Renal cortex interstitium (tissue), 15 donors: Measurements from ENCODE around the gene SMAD3. TPM values are rescaled to one million over a fixed set of nuclear protein-coding genes. Genes with fewer than 3 reads are reported as not detected.
"Not testable (repeated sequence)": the region's sequence is repeated elsewhere in the genome, so short reads cannot be mapped to it uniquely, and the experiment has no call there.

Source experiments
- DNase-seq, 11 donors: peaks; one replicate each; pipeline ENCODE4 v3.0.0-alpha.2; 2013; ENCODE audit warnings: low read depth in 9 of 11, low spot score in 4 of 11; ENCODE audit errors: extremely low read depth in 1 of 11
- long read RNA-seq, 16 experiments: transcript quantifications; one replicate each; lab custom pipeline, GENCODE V29; 2026
- polyA plus RNA-seq, 3 donors: library from polyadenylated mRNA; unstranded; fragments of 120-200 nt; gene quantifications; one replicate each; pipeline ENCODE4 v1.2.1, GENCODE V29; 2013; ENCODE audit not compliant: insufficient read length in 3 of 3

Gene SMAD3
- 10 to 100 TPM; 48.3 to 73.3 (median 50.2) TPM for polyA plus RNA-seq
- long read RNA-seq, donor 1, full-length matches to known transcripts, result 2 of 17 reads
- long read RNA-seq, donor 1, partial matches to known transcripts, result 15 of 17 reads
- long read RNA-seq, donor 1, other reads (novel, unspliced or antisense), result 0 of 17 reads
- long read RNA-seq, donor 2, full-length matches to known transcripts, result 5 of 43 reads
- long read RNA-seq, donor 2, partial matches to known transcripts, result 38 of 43 reads
- long read RNA-seq, donor 2, other reads (novel, unspliced or antisense), result 0 of 43 reads
- long read RNA-seq, donor 3, full-length matches to known transcripts, result 7 of 62 reads
- long read RNA-seq, donor 3, partial matches to known transcripts, result 55 of 62 reads
- long read RNA-seq, donor 3, other reads (novel, unspliced or antisense), result 0 of 62 reads
- long read RNA-seq, donor 4, full-length matches to known transcripts, result 10 of 60 reads
- long read RNA-seq, donor 4, partial matches to known transcripts, result 50 of 60 reads
- long read RNA-seq, donor 4, other reads (novel, unspliced or antisense), result 0 of 60 reads
- long read RNA-seq, donor 5, result 0 reads
- long read RNA-seq, donor 6, full-length matches to known transcripts, result 8 of 17 reads
- long read RNA-seq, donor 6, partial matches to known transcripts, result 9 of 17 reads
- long read RNA-seq, donor 6, other reads (novel, unspliced or antisense), result 0 of 17 reads
- long read RNA-seq, donor 7, full-length matches to known transcripts, result 6 of 27 reads
- long read RNA-seq, donor 7, partial matches to known transcripts, result 21 of 27 reads
- long read RNA-seq, donor 7, other reads (novel, unspliced or antisense), result 0 of 27 reads
- long read RNA-seq, donor 8, result 0 reads
- long read RNA-seq, donor 9, full-length matches to known transcripts, result 6 of 11 reads
- long read RNA-seq, donor 9, partial matches to known transcripts, result 5 of 11 reads
- long read RNA-seq, donor 9, other reads (novel, unspliced or antisense), result 0 of 11 reads
- long read RNA-seq, donor 10, full-length matches to known transcripts, result 8 of 34 reads
- long read RNA-seq, donor 10, partial matches to known transcripts, result 26 of 34 reads
- long read RNA-seq, donor 10, other reads (novel, unspliced or antisense), result 0 of 34 reads
- long read RNA-seq, donor 11, full-length matches to known transcripts, result 8 of 8 reads
- long read RNA-seq, donor 11, partial matches to known transcripts, result 0 of 8 reads
- long read RNA-seq, donor 11, other reads (novel, unspliced or antisense), result 0 of 8 reads
- long read RNA-seq, donor 12, full-length matches to known transcripts, result 2 of 45 reads
- long read RNA-seq, donor 12, partial matches to known transcripts, result 43 of 45 reads
- long read RNA-seq, donor 12, other reads (novel, unspliced or antisense), result 0 of 45 reads
- long read RNA-seq, donor 13, result 0 reads
- long read RNA-seq, donor 14, full-length matches to known transcripts, result 5 of 5 reads
- long read RNA-seq, donor 14, partial matches to known transcripts, result 0 of 5 reads
- long read RNA-seq, donor 14, other reads (novel, unspliced or antisense), result 0 of 5 reads
- long read RNA-seq, donor 15, full-length matches to known transcripts, result 5 of 10 reads
- long read RNA-seq, donor 15, partial matches to known transcripts, result 5 of 10 reads
- long read RNA-seq, donor 15, other reads (novel, unspliced or antisense), result 0 of 10 reads
- long read RNA-seq, donor 16, full-length matches to known transcripts, result 13 of 23 reads
- long read RNA-seq, donor 16, partial matches to known transcripts, result 10 of 23 reads
- long read RNA-seq, donor 16, other reads (novel, unspliced or antisense), result 0 of 23 reads

GRCh38 chr15:67065531-67066005, at the start of gene SMAD3:
SMAD3 (plus strand) TSS chr15:67065602; CDS start chr15:67066155, 553 bp downstream.
- peak in 10 of 11 donors; percentile 71 to 89 (median 86) for DNase-seq

- DNase-seq, result no peak
Measured at GRCh38 chr15:67017311-67017710, 48.1 kb upstream of the SMAD3 start.

GRCh38 chr15:67018026-67018425, 47.4 kb upstream of the SMAD3 start:
- no peak for DNase-seq

GRCh38 chr15:67018441-67018840, 47.0 kb upstream of the SMAD3 start:
- DNase-seq, result no peak

GRCh38 chr15:67019069-67019468, 46.3 kb upstream of the SMAD3 start:
- DNase-seq, result no peak

- DNase-seq, result no peak
Measured at GRCh38 chr15:67019884-67020520, 45.4 kb upstream of the SMAD3 start.

- DNase-seq, result not testable (repeated sequence)
Measured at GRCh38 chr15:67020668-67021067, 44.7 kb upstream of the SMAD3 start.

- no peak for DNase-seq
Measured at GRCh38 chr15:67021455-67021854, 43.9 kb upstream of the SMAD3 start.

GRCh38 chr15:67022587-67023105, 42.8 kb upstream of the SMAD3 start:
- DNase-seq, result no peak

- no peak for DNase-seq
Measured at GRCh38 chr15:67023517-67024313, 41.7 kb upstream of the SMAD3 start.

- DNase-seq, result no peak
Measured at GRCh38 chr15:67024314-67024997, 40.9 kb upstream of the SMAD3 start.

- no peak for DNase-seq
Measured at GRCh38 chr15:67024998-67025368, 40.4 kb upstream of the SMAD3 start.

- no peak for DNase-seq
Measured at GRCh38 chr15:67025719-67026609, 39.4 kb upstream of the SMAD3 start.

GRCh38 chr15:67026610-67026967, 38.8 kb upstream of the SMAD3 start:
- DNase-seq, result no peak

GRCh38 chr15:67028440-67028839, 37.0 kb upstream of the SMAD3 start:
- DNase-seq, result not testable (repeated sequence)
